ENCODE results near the gene TFAP2E. TPM values are rescaled to one million over a fixed set of nuclear protein-coding genes. Genes with fewer than 3 reads are reported as not detected.

TFAP2E gene
- polyA plus RNA-seq, 1 donor from 2014 or later: 7.0 TPM

DNA sequence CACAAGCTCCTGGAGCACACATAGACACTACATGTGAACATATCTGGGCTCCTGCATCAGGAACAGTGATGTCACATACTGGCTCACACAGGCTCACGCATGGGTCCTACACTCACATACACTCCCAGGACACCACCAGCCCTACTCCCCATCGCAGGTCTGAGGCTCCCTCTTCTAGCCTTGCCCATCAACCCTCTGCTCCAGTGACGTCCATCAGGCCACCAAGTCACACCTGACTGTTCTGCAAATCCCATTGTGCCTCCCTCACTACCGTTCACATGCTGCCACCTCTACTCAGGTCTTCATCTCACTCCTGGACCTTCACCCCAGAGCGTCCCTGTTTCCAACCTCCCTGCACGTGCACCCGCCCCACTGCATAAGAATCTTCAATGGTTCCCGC lies 18.1 kb downstream of the TFAP2E start:
- Histone ChIP-seq H3K4me2 (ENCODE audit: low read length) (no peak overlapping the region), H3K9me2 (ENCODE audit: insufficient read depth, low read length) (no peaks in the 10 kb centered on the region), H4K20me1 (ENCODE audit: insufficient read depth) (no peaks in the 10 kb centered on the region), H2AFZ (ENCODE audit: low read depth, low read length) (no peak overlapping the region), H3K9me3 (ENCODE audit: low read length) (no peaks in the 10 kb centered on the region), H3K27me3 (ENCODE audit: insufficient read depth, low read depth, low read length) (no peaks in the 10 kb centered on the region), H3K79me2 (replicated peaks; ENCODE audit: insufficient read depth, low read length) (no peaks in the 10 kb centered on the region), H3K27ac (ENCODE audit: low read length) (no peak overlapping the region), H3K4me3 (ENCODE audit: low read length) (no peak overlapping the region), H3F3A (ENCODE audit: insufficient read depth, low read length, poor library complexity, severe bottlenecking) (no peaks in the 10 kb centered on the region), H3K9ac (ENCODE audit: low read length) (no peak overlapping the region), H3K36me3 (ENCODE audit: insufficient read depth, low read length) (no peaks in the 10 kb centered on the region)
- TF ChIP-seq POLR2AphosphoS5 (IDR thresholded peaks at IDR 0.05): no peak
- TF ChIP-seq MXI1 (conservative IDR thresholded peaks at IDR 0.05; ENCODE audit: poor library complexity, severe bottlenecking): no peak
- TF ChIP-seq EZH2 (IDR thresholded peaks at IDR 0.05; ENCODE audit: borderline replicate concordance, insufficient read depth, low read length, poor library complexity, severe bottlenecking): no peak
- TF ChIP-seq, protein P1, sequence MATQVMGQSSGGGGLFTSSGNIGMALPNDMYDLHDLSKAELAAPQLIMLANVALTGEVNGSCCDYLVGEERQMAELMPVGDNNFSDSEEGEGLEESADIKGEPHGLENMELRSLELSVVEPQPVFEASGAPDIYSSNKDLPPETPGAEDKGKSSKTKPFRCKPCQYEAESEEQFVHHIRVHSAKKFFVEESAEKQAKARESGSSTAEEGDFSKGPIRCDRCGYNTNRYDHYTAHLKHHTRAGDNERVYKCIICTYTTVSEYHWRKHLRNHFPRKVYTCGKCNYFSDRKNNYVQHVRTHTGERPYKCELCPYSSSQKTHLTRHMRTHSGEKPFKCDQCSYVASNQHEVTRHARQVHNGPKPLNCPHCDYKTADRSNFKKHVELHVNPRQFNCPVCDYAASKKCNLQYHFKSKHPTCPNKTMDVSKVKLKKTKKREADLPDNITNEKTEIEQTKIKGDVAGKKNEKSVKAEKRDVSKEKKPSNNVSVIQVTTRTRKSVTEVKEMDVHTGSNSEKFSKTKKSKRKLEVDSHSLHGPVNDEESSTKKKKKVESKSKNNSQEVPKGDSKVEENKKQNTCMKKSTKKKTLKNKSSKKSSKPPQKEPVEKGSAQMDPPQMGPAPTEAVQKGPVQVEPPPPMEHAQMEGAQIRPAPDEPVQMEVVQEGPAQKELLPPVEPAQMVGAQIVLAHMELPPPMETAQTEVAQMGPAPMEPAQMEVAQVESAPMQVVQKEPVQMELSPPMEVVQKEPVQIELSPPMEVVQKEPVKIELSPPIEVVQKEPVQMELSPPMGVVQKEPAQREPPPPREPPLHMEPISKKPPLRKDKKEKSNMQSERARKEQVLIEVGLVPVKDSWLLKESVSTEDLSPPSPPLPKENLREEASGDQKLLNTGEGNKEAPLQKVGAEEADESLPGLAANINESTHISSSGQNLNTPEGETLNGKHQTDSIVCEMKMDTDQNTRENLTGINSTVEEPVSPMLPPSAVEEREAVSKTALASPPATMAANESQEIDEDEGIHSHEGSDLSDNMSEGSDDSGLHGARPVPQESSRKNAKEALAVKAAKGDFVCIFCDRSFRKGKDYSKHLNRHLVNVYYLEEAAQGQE (IDR thresholded peaks at IDR 0.05; ENCODE audit: borderline replicate concordance): no peak
- TF ChIP-seq EP300 (conservative IDR thresholded peaks at IDR 0.05; ENCODE audit: poor library complexity, severe bottlenecking): no peak
- no peak for TF ChIP-seq RAD21 (conservative IDR thresholded peaks at IDR 0.05)
- TF ChIP-seq, protein P2, sequence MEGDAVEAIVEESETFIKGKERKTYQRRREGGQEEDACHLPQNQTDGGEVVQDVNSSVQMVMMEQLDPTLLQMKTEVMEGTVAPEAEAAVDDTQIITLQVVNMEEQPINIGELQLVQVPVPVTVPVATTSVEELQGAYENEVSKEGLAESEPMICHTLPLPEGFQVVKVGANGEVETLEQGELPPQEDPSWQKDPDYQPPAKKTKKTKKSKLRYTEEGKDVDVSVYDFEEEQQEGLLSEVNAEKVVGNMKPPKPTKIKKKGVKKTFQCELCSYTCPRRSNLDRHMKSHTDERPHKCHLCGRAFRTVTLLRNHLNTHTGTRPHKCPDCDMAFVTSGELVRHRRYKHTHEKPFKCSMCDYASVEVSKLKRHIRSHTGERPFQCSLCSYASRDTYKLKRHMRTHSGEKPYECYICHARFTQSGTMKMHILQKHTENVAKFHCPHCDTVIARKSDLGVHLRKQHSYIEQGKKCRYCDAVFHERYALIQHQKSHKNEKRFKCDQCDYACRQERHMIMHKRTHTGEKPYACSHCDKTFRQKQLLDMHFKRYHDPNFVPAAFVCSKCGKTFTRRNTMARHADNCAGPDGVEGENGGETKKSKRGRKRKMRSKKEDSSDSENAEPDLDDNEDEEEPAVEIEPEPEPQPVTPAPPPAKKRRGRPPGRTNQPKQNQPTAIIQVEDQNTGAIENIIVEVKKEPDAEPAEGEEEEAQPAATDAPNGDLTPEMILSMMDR (IDR thresholded peaks at IDR 0.05; ENCODE audit: poor library complexity, severe bottlenecking): no peak
- TF ChIP-seq SMC3 (conservative IDR thresholded peaks at IDR 0.05; ENCODE audit: poor library complexity): no peak
- TF ChIP-seq TAF1 (IDR thresholded peaks at IDR 0.05; ENCODE audit: low read depth): no peak

DNA sequence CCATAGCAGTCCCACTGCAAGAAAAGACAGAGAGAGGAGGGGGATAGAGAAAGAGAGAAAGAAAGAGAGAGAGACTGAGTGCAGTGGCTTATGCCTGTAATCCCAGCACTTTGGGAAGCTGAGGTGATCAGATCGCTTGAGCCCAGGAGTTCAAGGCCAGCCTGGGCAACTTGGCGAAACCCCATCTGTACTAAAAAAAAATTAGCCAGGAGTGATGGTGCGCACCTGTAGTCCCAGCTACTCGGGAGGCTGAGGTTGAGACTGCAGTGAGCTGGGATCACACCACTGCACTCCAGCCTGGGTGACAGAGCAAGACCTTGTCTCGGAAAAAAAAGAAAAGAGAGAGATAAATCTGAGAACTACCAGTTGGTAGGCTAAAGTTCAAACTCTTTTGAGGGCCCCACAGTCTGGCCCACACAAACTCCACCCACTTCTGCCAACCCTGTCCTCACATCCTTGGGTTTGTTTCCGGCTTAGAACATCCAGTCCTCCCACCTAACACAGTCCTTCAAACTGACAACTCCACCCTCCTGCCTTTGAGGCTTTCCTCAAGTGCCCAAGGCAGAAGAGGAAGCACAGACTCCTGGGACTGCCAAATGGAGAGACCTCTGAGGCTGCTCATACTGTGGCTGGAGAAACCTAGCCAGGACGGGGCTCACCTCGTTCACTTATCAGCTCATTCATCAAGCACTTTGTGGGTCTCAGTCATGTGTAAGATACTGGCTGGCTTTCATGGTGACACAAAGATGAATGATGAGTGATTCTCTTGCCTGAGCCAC lies 20.1 kb downstream of the TFAP2E start:
- TF ChIP-seq TAF1 (IDR thresholded peaks at IDR 0.05; ENCODE audit: low read depth) (no peak), MXI1 (conservative IDR thresholded peaks at IDR 0.05; ENCODE audit: poor library complexity, severe bottlenecking) (no peak), EP300 (conservative IDR thresholded peaks at IDR 0.05; ENCODE audit: poor library complexity, severe bottlenecking) (no peak), RAD21 (conservative IDR thresholded peaks at IDR 0.05) (no peak)
- TF ChIP-seq, protein P1 (IDR thresholded peaks at IDR 0.05; ENCODE audit: borderline replicate concordance): no peak
- H3K79me2 ChIP-seq (replicated peaks; ENCODE audit: insufficient read depth, low read length): no peaks in the 10 kb centered on the region
- H3K9me2 ChIP-seq (ENCODE audit: insufficient read depth, low read length): no peaks in the 10 kb centered on the region
- H3K4me3 ChIP-seq (ENCODE audit: low read length): no peak overlapping the region
- H4K20me1 ChIP-seq (ENCODE audit: insufficient read depth): no peaks in the 10 kb centered on the region
- no peaks in the 10 kb centered on the region for H3F3A ChIP-seq (ENCODE audit: insufficient read depth, low read length, poor library complexity, severe bottlenecking)
- no peak overlapping the region for H3K9ac ChIP-seq (ENCODE audit: low read length)
- H3K9me3 ChIP-seq (ENCODE audit: low read length): no peaks in the 10 kb centered on the region
- H2AFZ ChIP-seq (ENCODE audit: low read depth, low read length): no peak overlapping the region
- H3K27ac ChIP-seq (ENCODE audit: low read length): no peak overlapping the region
- H3K36me3 ChIP-seq (ENCODE audit: insufficient read depth, low read length): no peaks in the 10 kb centered on the region
- H3K27me3 ChIP-seq (ENCODE audit: insufficient read depth, low read depth, low read length): no peaks in the 10 kb centered on the region
- no peak overlapping the region for H3K4me2 ChIP-seq (ENCODE audit: low read length)
